Upper lobe of right lung (tissue), 1 donor: ENCODE data around the gene SLC19A2. TPM values are rescaled to one million over a fixed set of nuclear protein-coding genes. Genes with fewer than 3 reads are reported as not detected.

ENCODE experiments used
- ATAC-seq: fragments of 200-7000 bp; cut with Tn5 transposase; one replicate; pipeline ENCODE4 v1.9.1; 2020; ENCODE audit warnings: mild to moderate bottlenecking, moderate library complexity
- DNase-seq: peaks from one replicate; pipeline ENCODE4 v3.0.0-alpha.2; 2020
- H3K27ac ChIP-seq: fragments of 200-600 bp; one replicate; pipeline ENCODE4 v1.8.0; 2022
- H3K27me3 ChIP-seq: fragments of 200-600 bp; one replicate; pipeline ENCODE4 v1.8.0; 2022; ENCODE audit warnings: mild to moderate bottlenecking
- H3K36me3 ChIP-seq: fragments of 200-600 bp; one replicate; pipeline ENCODE4 v1.8.0; 2022
- H3K4me1 ChIP-seq: fragments of 200-600 bp; one replicate; pipeline ENCODE4 v1.8.0; 2022
- H3K4me3 ChIP-seq: fragments of 200-600 bp; one replicate; pipeline ENCODE4 v1.8.0; 2022; ENCODE audit warnings: mild to moderate bottlenecking
- H3K9me3 ChIP-seq: fragments of 200-600 bp; one replicate; pipeline ENCODE4 v1.8.0; 2022
- intact Hi-C: fragments of 100-400 bp; cut with DNase I; formaldehyde crosslinking; loops from one replicate; pipeline ENCODE4 v1.11.0; 2022
- total RNA-seq: library from RNA; stranded (reverse); fragmentation: NEBNext Ultra II Directional; extraction: Animal tissue kit (Norgen Biotek cat#: 25700); gene quantifications from one replicate; pipeline ENCODE4 v1.2.1, GENCODE V29; 2021
- TF ChIP-seq, protein P1 (sequence below): fragments of 200-600 bp; IDR thresholded peaks from one replicate; pipeline ENCODE4 v1.8.0; 2022; ENCODE audit warnings: antibody characterized with exemption
- donor health status: DM: no; HTN: yes; CAD: no; lungs with severe emphysema.

SLC19A2 gene
- total RNA-seq, 1 donor from 2014 or later, result 12.8 TPM

- intact Hi-C loops, result no loop called here
- no peak for ATAC-seq
- Histone ChIP-seq H3K36me3 (no peaks in the 10 kb centered on the region), H3K4me3 (peak overlapping the region; percentile 87), H3K27ac (peak overlapping the region; percentile 99), H3K27me3 (no peaks in the 10 kb centered on the region), H3K4me1 (peaks cover 22% of the 10 kb centered on the region), H3K9me3 (no peaks in the 10 kb centered on the region)
- no peak for DNase-seq
- TF ChIP-seq, protein P1, sequence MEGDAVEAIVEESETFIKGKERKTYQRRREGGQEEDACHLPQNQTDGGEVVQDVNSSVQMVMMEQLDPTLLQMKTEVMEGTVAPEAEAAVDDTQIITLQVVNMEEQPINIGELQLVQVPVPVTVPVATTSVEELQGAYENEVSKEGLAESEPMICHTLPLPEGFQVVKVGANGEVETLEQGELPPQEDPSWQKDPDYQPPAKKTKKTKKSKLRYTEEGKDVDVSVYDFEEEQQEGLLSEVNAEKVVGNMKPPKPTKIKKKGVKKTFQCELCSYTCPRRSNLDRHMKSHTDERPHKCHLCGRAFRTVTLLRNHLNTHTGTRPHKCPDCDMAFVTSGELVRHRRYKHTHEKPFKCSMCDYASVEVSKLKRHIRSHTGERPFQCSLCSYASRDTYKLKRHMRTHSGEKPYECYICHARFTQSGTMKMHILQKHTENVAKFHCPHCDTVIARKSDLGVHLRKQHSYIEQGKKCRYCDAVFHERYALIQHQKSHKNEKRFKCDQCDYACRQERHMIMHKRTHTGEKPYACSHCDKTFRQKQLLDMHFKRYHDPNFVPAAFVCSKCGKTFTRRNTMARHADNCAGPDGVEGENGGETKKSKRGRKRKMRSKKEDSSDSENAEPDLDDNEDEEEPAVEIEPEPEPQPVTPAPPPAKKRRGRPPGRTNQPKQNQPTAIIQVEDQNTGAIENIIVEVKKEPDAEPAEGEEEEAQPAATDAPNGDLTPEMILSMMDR, result no peak
These were observed 722 bp upstream of the SLC19A2 start for GRCh38 chr1:169486281-169487051.

DNA sequence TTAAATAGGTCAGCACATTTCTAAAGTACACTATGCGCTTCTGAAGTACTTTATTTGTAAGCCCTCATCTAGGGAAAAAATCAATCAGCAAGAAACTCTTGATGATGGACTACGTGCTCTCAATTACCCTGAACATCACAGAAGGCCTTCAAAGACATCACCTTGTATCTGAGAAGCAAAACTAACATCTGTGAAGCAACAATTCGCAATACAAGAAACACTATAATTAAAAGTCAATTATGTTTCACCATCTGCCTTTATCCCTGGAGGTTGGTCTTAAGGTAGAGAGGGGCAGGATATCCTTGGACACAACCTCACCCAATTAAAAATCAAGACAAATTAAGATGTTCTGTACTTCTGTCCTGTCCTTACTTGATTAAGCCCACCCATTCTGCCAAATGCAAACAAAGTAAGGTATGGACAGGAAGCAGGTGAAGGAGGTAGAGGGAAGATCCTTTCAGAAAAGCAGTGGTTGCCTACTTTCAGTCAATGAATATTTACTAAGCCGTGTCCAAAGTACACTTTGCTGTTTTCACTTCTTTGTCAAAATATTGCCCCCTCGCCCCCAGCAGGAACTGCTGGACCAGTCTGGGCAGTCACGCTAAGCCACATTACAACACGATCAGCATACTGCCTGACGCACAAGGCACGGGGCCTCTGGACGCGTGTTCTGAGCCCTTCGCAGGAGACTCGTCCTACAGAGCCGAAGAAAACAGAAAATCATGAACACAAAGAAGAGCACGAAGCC, 887 bp downstream of the SLC19A2 start:
- peaks cover 22% of the 10 kb centered on the region for H3K4me1 ChIP-seq

DNA sequence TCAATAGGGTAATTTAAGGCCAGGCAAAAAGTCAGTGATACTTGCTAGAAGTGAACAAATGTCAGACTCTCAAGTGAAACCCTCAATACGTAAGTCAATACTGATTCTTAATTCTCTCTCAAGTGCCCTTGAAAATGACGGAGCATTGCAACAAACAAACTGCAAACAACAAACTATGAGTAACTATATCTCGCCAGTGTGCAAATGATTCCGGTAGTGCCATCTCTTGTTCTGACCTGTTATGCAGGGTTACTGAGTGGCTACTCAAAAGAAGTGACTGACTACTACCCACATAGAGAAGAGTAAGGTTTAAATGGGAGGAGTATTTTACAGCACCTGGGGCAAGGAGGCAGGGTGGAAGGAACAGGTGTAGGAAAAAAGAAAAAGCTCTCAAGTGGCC, 1.6 kb downstream of the SLC19A2 start:
- Histone ChIP-seq H3K4me3 (peak overlapping the region; percentile 87), H3K4me1 (peaks cover 22% of the 10 kb centered on the region), H3K27ac (peak overlapping the region; percentile 99), H3K9me3 (no peaks in the 10 kb centered on the region), H3K36me3 (no peaks in the 10 kb centered on the region), H3K27me3 (no peaks in the 10 kb centered on the region)
- ATAC-seq, result no peak
- DNase-seq, result no peak
- intact Hi-C loops, result no loop called here
- TF ChIP-seq, protein P1, result no peak

More for the DNA sequence above, 887 bp downstream of the SLC19A2 start:
- H3K27me3 ChIP-seq, result no peaks in the 10 kb centered on the region
- peak overlapping the region; percentile 87 for H3K4me3 ChIP-seq
- H3K9me3 ChIP-seq, result no peaks in the 10 kb centered on the region
- ATAC-seq (peak; percentile 57), DNase-seq (peak; percentile 80)
- peak overlapping the region; percentile 99 for H3K27ac ChIP-seq
- TF ChIP-seq, protein P1, result no peak
- H3K36me3 ChIP-seq, result no peaks in the 10 kb centered on the region
- intact Hi-C loops, result no loop called here

- no peaks in the 10 kb centered on the region for H3K9me3 ChIP-seq
- peak; percentile 10 for ATAC-seq
- H3K36me3 ChIP-seq, result no peaks in the 10 kb centered on the region
- peak overlapping the region; percentile 87 for H3K4me3 ChIP-seq
- H3K4me1 ChIP-seq, result peaks cover 25% of the 10 kb centered on the region
- intact Hi-C loops, result no loop called here
- H3K27me3 ChIP-seq, result no peaks in the 10 kb centered on the region
- no peak for DNase-seq
- TF ChIP-seq, protein P1, result no peak
- H3K27ac ChIP-seq, result peak overlapping the region; percentile 99
These were observed 2.2 kb downstream of the SLC19A2 start for GRCh38 chr1:169483500-169483966.

DNA sequence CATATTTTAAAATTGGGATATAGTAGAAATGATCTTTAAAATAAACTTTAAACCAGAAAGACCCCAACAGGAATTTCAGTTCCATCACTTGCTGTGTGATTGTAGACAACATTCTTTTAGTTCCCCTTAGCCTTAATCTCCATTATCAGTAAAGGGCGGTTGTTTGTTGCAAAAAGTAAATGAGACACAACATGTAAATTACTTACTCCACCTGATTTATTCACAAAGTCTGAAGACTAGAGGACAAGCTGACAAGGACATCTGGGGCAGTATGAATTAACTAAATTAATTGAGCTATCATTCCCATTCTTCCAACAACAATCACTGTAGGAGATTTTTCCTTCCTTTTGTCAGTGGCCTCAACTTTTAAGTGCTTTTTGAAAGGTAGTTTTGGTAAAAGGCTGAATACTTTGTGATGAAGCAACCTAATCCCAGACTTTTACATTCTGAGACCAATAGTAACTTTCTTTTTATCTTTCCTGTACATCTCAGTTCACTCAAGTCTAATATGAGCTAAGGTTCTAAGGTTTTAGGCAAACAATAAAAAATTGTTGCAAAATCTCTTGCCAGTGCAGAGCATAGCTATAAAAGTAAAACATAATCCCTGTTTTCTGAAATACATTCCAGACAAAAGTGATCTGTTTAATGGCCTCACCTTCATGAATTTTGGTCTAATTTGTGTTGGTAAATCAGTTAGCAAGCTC, 6.2 kb downstream of the SLC19A2 start:
- Histone ChIP-seq H3K9me3 (no peaks in the 10 kb centered on the region), H3K36me3 (peaks cover 7% of the 10 kb centered on the region), H3K27me3 (no peaks in the 10 kb centered on the region), H3K4me1 (peaks cover 16% of the 10 kb centered on the region), H3K27ac (no peak overlapping the region), H3K4me3 (no peak overlapping the region)
- DNase-seq (no peak), ATAC-seq (no peak)
- intact Hi-C loops, result no loop called here
- TF ChIP-seq, protein P1, result no peak
